ENCODE results near the gene HS6ST1.

HS6ST1 gene

GRCh38 chr2:128277961-128278681, 40.5 kb downstream of the HS6ST1 start:
- DNase-seq (ENCODE audit: low spot score) = no peak
- no peak for TF ChIP-seq CTCF (IDR thresholded peaks at IDR 0.05; ENCODE audit: extremely low read depth, missing control alignments)

- no peak for TF ChIP-seq CTCF (IDR thresholded peaks at IDR 0.05; ENCODE audit: extremely low read depth, missing control alignments)
- no peak for DNase-seq (ENCODE audit: low spot score)
Measured at GRCh38 chr2:128276878-128277675, 41.6 kb downstream of the HS6ST1 start.

DNA sequence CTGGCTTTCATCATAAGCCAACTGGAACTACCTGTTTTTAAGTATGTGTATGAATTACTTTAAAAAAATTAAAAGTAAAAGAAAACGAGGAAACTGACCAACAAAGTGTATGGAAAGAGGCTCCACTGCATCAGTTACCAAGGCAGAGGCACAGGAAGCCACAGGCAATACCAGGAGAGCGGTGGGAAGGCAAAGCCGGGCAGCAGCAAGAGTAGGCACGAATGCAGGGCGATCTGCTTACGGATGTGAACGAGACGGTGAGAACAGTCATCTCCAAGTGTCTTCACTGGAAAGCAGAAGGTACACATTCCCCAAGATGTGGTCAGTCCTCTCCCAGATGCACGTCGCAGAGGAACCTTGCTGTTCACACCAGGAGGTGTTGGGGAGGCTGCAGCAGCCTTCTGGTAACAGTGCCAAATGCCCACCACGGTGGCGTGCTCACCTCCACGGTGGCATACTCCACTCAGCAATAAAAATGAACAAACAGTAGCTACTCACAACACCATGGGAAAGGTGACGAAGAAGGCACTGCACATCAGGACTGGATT, 43.1 kb downstream of the HS6ST1 start:
- DNase-seq (ENCODE audit: low spot score) = no peak
- TF ChIP-seq CTCF (IDR thresholded peaks at IDR 0.05; ENCODE audit: extremely low read depth, missing control alignments) = no peak

DNA sequence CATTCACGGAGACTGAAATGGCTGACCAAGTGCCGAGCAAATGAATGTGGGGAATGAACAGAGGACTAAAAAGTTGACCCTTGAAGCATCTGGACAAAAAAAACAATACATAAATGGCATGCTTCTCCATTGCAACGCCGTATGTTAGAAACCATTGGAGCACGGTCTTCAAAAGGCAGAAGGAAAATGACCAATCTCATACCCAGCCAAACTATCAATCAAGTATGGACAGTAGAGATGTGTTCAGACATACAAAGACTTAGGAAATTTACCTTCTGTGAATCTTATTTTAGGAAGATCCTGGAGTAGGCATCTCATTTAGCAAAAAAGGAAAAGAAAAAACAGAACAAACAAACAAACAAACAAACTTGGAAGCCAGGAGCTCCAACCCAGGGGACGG, 44.5 kb downstream of the HS6ST1 start:
- no peak for DNase-seq (ENCODE audit: low spot score)
- no peak for TF ChIP-seq CTCF (IDR thresholded peaks at IDR 0.05; ENCODE audit: extremely low read depth, missing control alignments)

- DNase-seq (ENCODE audit: low spot score) = no peak
- TF ChIP-seq CTCF (IDR thresholded peaks at IDR 0.05; ENCODE audit: extremely low read depth, missing control alignments) = no peak
Measured at GRCh38 chr2:128273469-128274081, 45.1 kb downstream of the HS6ST1 start.

GRCh38 chr2:128272601-128273468, 45.8 kb downstream of the HS6ST1 start:
- no peak for TF ChIP-seq CTCF (IDR thresholded peaks at IDR 0.05; ENCODE audit: extremely low read depth, missing control alignments)
- DNase-seq (ENCODE audit: low spot score) = no peak
